Measurements from ENCODE around the gene TRAPPC5.
A peak's percentile ranks its signal among the peaks of the same experiment; 100 is the strongest.

Gene TRAPPC5

GRCh38 chr19:7680606-7681339 is at the start of gene TRAPPC5:
Gene TRAPPC5 (plus strand): TSS chr19:7680833. CDS start chr19:7682254, 1,421 bp downstream.
- no peak for TF ChIP-seq ARNTL (CRISPR knock-in tag; IDR thresholded peaks at IDR 0.05; ENCODE audit: borderline replicate concordance, low read depth)
- no peak for TF ChIP-seq ISL1 (CRISPR knock-in tag; IDR thresholded peaks at IDR 0.05)
- no peak for TF ChIP-seq CSDC2 (CRISPR knock-in tag; IDR thresholded peaks at IDR 0.05)
- no peak for TF ChIP-seq ESRRG (CRISPR knock-in tag; IDR thresholded peaks at IDR 0.05)
- TF ChIP-seq OSR1 (CRISPR knock-in tag; IDR thresholded peaks at IDR 0.05) = no peak
- no peak for TF ChIP-seq ZFP3 (CRISPR knock-in tag; IDR thresholded peaks at IDR 0.05)
- TF ChIP-seq, protein P1, sequence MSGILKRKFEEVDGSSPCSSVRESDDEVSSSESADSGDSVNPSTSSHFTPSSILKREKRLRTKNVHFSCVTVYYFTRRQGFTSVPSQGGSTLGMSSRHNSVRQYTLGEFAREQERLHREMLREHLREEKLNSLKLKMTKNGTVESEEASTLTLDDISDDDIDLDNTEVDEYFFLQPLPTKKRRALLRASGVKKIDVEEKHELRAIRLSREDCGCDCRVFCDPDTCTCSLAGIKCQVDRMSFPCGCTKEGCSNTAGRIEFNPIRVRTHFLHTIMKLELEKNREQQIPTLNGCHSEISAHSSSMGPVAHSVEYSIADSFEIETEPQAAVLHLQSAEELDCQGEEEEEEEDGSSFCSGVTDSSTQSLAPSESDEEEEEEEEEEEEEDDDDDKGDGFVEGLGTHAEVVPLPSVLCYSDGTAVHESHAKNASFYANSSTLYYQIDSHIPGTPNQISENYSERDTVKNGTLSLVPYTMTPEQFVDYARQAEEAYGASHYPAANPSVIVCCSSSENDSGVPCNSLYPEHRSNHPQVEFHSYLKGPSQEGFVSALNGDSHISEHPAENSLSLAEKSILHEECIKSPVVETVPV (CRISPR knock-in tag; IDR thresholded peaks at IDR 0.05) = no peak
- no peak for TF ChIP-seq ZFP30 (CRISPR knock-in tag; IDR thresholded peaks at IDR 0.05)
- no peak for TF ChIP-seq BACH2 (CRISPR knock-in tag; IDR thresholded peaks at IDR 0.05; ENCODE audit: borderline replicate concordance)
- no peak for TF ChIP-seq RARB (CRISPR knock-in tag; IDR thresholded peaks at IDR 0.05)
- TF ChIP-seq TCF4 (CRISPR knock-in tag; IDR thresholded peaks at IDR 0.05; ENCODE audit: borderline replicate concordance) = no peak
- TF ChIP-seq PATZ1 (CRISPR knock-in tag; IDR thresholded peaks at IDR 0.05; ENCODE audit: borderline replicate concordance) = no peak
- no peak for TF ChIP-seq ZNF8 (CRISPR knock-in tag; IDR thresholded peaks at IDR 0.05)
- TF ChIP-seq GLIS3 (CRISPR knock-in tag; IDR thresholded peaks at IDR 0.05) = no peak
- TF ChIP-seq ZNF70 (CRISPR knock-in tag; IDR thresholded peaks at IDR 0.05) = no peak
- no peak for TF ChIP-seq POU6F1 (CRISPR knock-in tag; IDR thresholded peaks at IDR 0.05; ENCODE audit: borderline replicate concordance, low read depth)
- ATAC-seq = peak; percentile 90

DNA sequence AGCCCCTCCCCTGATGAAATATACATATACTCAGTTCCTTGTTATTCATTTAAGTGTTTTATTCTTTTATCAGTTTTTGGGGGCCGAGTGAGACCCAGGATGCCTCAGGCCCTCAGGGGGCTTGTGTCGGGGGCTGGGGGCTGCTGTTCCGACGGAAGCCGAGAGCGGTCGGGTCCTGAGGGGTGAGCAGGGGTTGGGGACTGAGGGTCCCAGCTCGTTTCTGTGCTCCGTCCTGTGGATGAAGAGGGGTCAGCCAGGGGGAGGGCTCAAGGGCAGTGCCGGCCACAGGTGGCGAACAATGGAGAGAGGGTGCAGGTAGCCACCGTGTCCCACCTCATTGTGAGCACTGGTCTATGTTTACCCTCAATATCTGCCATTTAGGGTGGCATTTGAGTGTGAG is 49.1 kb upstream of the TRAPPC5 start:
- no peak for ATAC-seq
- TF ChIP-seq, protein P1 (CRISPR knock-in tag; IDR thresholded peaks at IDR 0.05) = no peak
- no peak for TF ChIP-seq TCF4 (CRISPR knock-in tag; IDR thresholded peaks at IDR 0.05; ENCODE audit: borderline replicate concordance)
- TF ChIP-seq RARB (CRISPR knock-in tag; IDR thresholded peaks at IDR 0.05) = no peak
- no peak for TF ChIP-seq SNAI2 (CRISPR knock-in tag; IDR thresholded peaks at IDR 0.05)
- no peak for TF ChIP-seq OSR1 (CRISPR knock-in tag; IDR thresholded peaks at IDR 0.05)
- TF ChIP-seq BACH2 (CRISPR knock-in tag; IDR thresholded peaks at IDR 0.05; ENCODE audit: borderline replicate concordance) = no peak
- no peak for TF ChIP-seq PPARA (CRISPR knock-in tag; IDR thresholded peaks at IDR 0.05; ENCODE audit: borderline replicate concordance)
- TF ChIP-seq ZNF565 (CRISPR knock-in tag; conservative IDR thresholded peaks at IDR 0.05; ENCODE audit: low read depth) = no peak
- TF ChIP-seq POU6F1 (CRISPR knock-in tag; IDR thresholded peaks at IDR 0.05; ENCODE audit: borderline replicate concordance, low read depth) = no peak
- no peak for TF ChIP-seq TOX (CRISPR knock-in tag; IDR thresholded peaks at IDR 0.05; ENCODE audit: borderline replicate concordance)
- TF ChIP-seq ZFP30 (CRISPR knock-in tag; IDR thresholded peaks at IDR 0.05) = no peak
- no peak for TF ChIP-seq PATZ1 (CRISPR knock-in tag; IDR thresholded peaks at IDR 0.05; ENCODE audit: borderline replicate concordance)
- no peak for TF ChIP-seq ZC3H10 (CRISPR knock-in tag; IDR thresholded peaks at IDR 0.05)
- TF ChIP-seq CREB5 (CRISPR knock-in tag; IDR thresholded peaks at IDR 0.05; ENCODE audit: low read depth) = no peak
- no peak for TF ChIP-seq ISL1 (CRISPR knock-in tag; IDR thresholded peaks at IDR 0.05)
- TF ChIP-seq ZNF8 (CRISPR knock-in tag; IDR thresholded peaks at IDR 0.05) = no peak
- no peak for TF ChIP-seq CSDC2 (CRISPR knock-in tag; IDR thresholded peaks at IDR 0.05)
